Measurements from ENCODE around the gene SMIM5.

- TF ChIP-seq POLR2A (IDR thresholded peaks at IDR 0.05) (no peak), CTCF (IDR thresholded peaks at IDR 0.05) (no peak), EP300 (IDR thresholded peaks at IDR 0.05) (no peak), POLR2AphosphoS5 (IDR thresholded peaks at IDR 0.05) (no peak)
These were observed 51.0 kb downstream of the SMIM5 start for GRCh38 chr17:75684249-75684648.

All from gastroesophageal sphincter (tissue), 3 donors.